HG03097 (cell line): ENCODE results near the gene AKT1S1.
A peak's percentile ranks its signal among the peaks of the same experiment; 100 is the strongest.
"Not testable (repeated sequence)": the region's sequence is repeated elsewhere in the genome, so short reads cannot be mapped to it uniquely, and the experiment has no call there.

Source experiments
- ATAC-seq: cut with Tn5 transposase; IDR thresholded peaks from one replicate; pipeline ENCODE4 v1.9.1; 2021; ENCODE audit not compliant: unreplicated experiment, low FRiP score

The AKT1S1 gene

GRCh38 chr19:49877020-49877878 lies at the start of gene AKT1S1, which contains the start of gene TBC1D17:
Gene AKT1S1, minus strand, starts transcription at chr19:49877355. Its CDS starts 4,060 bp downstream, at chr19:49873295.
Gene TBC1D17, plus strand, starts transcription at chr19:49877702. Its CDS starts 22 bp downstream, at chr19:49877724.
- peak; percentile 59 for ATAC-seq

GRCh38 chr19:49926515-49926914 lies 49.4 kb upstream of the AKT1S1 start:
- ATAC-seq, result no peak

GRCh38 chr19:49925486-49925885 lies 48.3 kb upstream of the AKT1S1 start:
- no peak for ATAC-seq

DNA sequence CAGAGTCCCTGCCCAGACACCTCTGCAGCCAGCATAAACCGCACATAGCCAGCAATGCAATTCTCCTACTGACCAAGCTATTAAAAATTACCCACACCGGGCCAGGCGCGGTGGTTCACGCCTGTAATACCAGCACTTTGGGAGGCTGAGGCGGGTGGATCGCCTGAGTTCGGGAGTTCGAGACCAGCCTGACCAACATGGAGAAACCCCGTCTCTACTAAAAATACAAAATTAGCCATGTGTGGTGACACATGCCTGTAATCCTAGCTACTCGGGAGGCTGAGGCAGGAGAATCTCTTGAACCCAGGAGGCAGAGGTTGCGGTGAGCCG lies 47.7 kb upstream of the AKT1S1 start:
- ATAC-seq, result not testable (repeated sequence)

- ATAC-seq, result no peak
Observed at GRCh38 chr19:49924004-49924880, 47.1 kb upstream of the AKT1S1 start.

DNA sequence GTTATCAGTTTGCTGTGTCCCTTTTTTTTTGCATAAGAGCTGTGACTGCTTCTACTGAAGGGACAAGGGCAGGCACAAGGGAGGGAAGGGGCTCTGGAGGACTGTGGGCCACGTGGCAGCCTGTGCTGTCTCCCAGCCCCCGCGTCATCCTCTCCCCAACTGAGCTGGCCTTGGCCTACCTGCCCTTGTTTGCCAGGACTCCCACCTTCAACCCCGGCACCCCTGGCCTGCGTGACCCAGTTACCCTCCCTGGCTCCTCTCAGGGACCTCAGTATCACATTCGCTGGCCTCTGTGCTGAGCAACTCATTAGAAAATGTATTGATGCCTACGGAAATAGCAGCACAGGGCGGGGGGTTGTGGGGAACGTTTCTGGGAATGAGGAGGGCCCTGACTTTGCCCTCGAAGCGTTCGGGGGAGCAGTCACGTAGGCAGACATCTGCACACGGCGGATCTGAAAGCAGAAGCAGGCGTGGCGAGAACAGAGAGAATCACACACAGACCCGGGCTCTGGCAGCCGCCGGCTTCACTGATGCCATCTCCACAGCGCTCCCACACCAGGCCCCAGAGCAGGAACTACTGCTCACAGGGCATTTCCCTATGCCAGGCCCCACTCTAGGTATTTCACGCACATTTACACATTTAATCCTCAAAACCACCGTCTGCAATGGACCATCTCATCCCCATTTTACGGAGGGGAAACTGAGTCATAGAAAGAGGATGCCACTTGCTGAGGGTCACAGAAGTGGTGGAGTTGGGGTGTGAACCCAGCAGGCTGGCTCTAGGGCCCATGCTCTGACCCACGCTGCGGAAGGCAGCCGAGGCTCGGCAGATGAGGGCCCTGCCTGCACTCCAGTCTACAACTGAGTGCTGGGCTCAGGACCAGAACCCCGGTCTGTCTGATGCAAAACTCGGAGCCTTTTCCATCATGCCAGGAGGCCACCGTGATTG lies 46.2 kb upstream of the AKT1S1 start:
- no peak for ATAC-seq

DNA sequence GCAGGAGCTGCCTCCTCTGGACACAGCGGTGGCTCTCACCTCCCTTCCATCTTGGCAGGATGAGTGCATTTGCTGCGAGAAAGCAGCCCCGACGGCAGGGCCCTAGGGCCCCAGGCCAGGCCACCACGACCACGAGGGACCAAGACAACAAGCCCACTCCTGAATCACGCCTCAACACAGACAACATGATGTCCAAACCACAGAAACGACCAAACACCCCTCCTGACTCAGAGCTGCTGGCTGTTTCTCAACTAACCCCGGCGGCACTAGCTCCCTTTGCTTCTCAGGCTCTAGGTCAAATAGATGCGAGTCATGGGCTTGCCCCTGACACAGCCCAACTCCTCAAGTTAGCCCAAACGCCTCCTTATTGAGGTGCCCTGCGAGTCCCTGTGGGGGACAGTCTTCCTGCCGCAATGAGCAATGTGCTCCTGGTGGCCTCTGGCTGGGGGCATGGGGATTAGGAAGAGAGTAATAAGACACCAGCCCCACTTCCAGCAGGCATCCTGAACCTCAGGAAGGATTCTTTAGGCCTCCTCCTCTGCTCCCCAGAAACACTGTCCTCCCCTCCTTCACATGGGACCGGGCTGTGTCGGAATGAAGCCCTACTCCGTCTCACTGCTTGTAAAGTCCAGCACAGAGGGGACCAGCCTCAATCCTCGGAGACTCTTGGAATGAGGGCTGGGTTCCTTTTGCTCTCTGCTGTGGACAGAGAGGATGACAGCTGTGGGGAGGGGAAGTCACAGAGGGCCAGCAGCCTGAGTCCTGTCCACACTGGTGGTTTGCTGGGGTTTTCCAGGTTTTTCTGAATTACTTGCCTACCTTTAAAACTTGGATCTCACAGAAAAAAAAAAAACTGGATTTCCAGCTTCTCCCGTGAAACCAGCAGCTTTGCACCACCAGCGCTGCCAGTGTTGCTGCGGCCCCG lies 45.0 kb upstream of the AKT1S1 start:
- no peak for ATAC-seq

- no peak for ATAC-seq
Observed at GRCh38 chr19:49920624-49921363, 43.6 kb upstream of the AKT1S1 start.

GRCh38 chr19:49918089-49918488 lies 40.9 kb upstream of the AKT1S1 start:
- ATAC-seq, result no peak

- no peak for ATAC-seq
Observed at GRCh38 chr19:49916839-49917733, 39.9 kb upstream of the AKT1S1 start.

GRCh38 chr19:49915271-49915670 lies 38.1 kb upstream of the AKT1S1 start:
- no peak for ATAC-seq

- no peak for ATAC-seq
Observed at GRCh38 chr19:49913720-49914119, 36.6 kb upstream of the AKT1S1 start.

GRCh38 chr19:49912965-49913685 lies 36.0 kb upstream of the AKT1S1 start:
- no peak for ATAC-seq

- no peak for ATAC-seq
Observed at GRCh38 chr19:49911381-49912145, 34.4 kb upstream of the AKT1S1 start.

DNA sequence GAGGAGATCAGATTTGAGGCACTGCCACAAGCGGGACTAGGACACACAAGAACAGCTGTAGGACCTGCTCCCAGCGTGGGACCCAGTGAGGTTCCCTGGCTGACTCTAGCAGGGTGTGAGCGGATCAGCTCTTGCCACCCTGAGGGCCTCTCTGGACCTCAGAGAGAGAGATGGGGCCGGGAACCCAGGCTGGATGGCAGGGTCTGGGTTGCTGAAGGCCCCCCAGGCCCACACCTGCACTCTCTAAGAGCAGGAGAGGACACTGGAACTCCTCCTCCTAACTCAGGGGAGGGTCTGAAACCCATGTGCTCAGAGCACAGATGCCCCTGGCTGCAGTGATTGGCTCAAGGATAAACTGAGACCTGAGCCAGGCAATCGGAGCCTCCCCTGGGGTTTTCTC lies 33.0 kb upstream of the AKT1S1 start:
- ATAC-seq, result no peak
